Choroid plexus epithelial cell (primary cell): Measurements from ENCODE around the gene ZNF473.

Experiments used
- DNase-seq: peaks from one replicate; pipeline ENCODE4 v3.0.0-alpha.2; 2010; ENCODE audit warnings: low read depth
- H3K4me3 ChIP-seq: 2 replicates; pipeline ENCODE4 v1.5.1; 2011; ENCODE audit warnings: low read depth, mild to moderate bottlenecking, control low read depth, low read length, moderate library complexity
- CTCF ChIP-seq: conservative IDR thresholded peaks from 2 replicates; pipeline ENCODE4 v1.5.1; 2011; ENCODE audit warnings: low read depth, mild to moderate bottlenecking, control low read depth, inconsistent platforms, low read length, moderate library complexity

Gene ZNF473

GRCh38 chr19:49997709-49998108, 28.1 kb upstream of the ZNF473 start:
- H3K4me3 ChIP-seq = no peak overlapping the region
- TF ChIP-seq CTCF = no peak
- peak; percentile 50 for DNase-seq

- TF ChIP-seq CTCF = no peak
- DNase-seq = no peak
- no peak overlapping the region for H3K4me3 ChIP-seq
Measured at GRCh38 chr19:49999371-50000010, 26.3 kb upstream of the ZNF473 start.

GRCh38 chr19:50000038-50000840, 25.6 kb upstream of the ZNF473 start:
- no peak for TF ChIP-seq CTCF
- no peak overlapping the region for H3K4me3 ChIP-seq
- no peak for DNase-seq

GRCh38 chr19:50000841-50001557, 24.8 kb upstream of the ZNF473 start:
- no peak overlapping the region for H3K4me3 ChIP-seq
- TF ChIP-seq CTCF = no peak
- DNase-seq = no peak

GRCh38 chr19:50001775-50002174, 24.0 kb upstream of the ZNF473 start:
- no peak overlapping the region for H3K4me3 ChIP-seq
- DNase-seq = no peak
- TF ChIP-seq CTCF = no peak

- no peak for TF ChIP-seq CTCF
- no peak overlapping the region for H3K4me3 ChIP-seq
- DNase-seq = no peak
Measured at GRCh38 chr19:50002386-50002960, 23.3 kb upstream of the ZNF473 start.
